H9 (cell line): Measurements from ENCODE around the gene MCEE. TPM values are rescaled to one million over a fixed set of nuclear protein-coding genes. Genes with fewer than 3 reads are reported as not detected.

Experiments
- DNase-seq: peaks from one replicate; pipeline ENCODE4 v3.0.0-alpha.2; 2017
- H2AFZ ChIP-seq: one replicate; pipeline ENCODE4 v1.6.1; 2013; ENCODE audit warnings: mild to moderate bottlenecking, low read length, control low read depth, moderate library complexity
- H2AK5ac ChIP-seq: 2 replicates; pipeline ENCODE4 v1.6.1; 2013; ENCODE audit warnings: low read length, control low read depth, mixed read lengths; ENCODE audit not compliant: insufficient read length
- H2BK120ac ChIP-seq: one replicate; pipeline ENCODE4 v1.6.1; 2013; ENCODE audit warnings: low read depth, mild to moderate bottlenecking, low read length, control low read depth, inconsistent platforms; ENCODE audit not compliant: poor library complexity, severe bottlenecking
- H2BK12ac ChIP-seq: 2 replicates; pipeline ENCODE4 v1.6.1; 2013; ENCODE audit warnings: low read length, control low read depth, mixed read lengths, low read depth; ENCODE audit not compliant: insufficient read length
- H2BK15ac ChIP-seq: 2 replicates; pipeline ENCODE4 v1.6.1; 2013; ENCODE audit warnings: low read depth, low read length, control low read depth
- H2BK20ac ChIP-seq: one replicate; pipeline ENCODE4 v1.6.1; 2013; ENCODE audit warnings: low read depth, mild to moderate bottlenecking, low read length, control low read depth, inconsistent platforms; ENCODE audit not compliant: poor library complexity, severe bottlenecking
- H2BK5ac ChIP-seq: 2 replicates; pipeline ENCODE4 v1.6.1; 2013; ENCODE audit warnings: low read length, control low read depth, mixed read lengths; ENCODE audit not compliant: insufficient read length
- H3K14ac ChIP-seq: 2 replicates; pipeline ENCODE4 v1.6.1; 2013; ENCODE audit warnings: low read length, control low read depth; ENCODE audit not compliant: insufficient read depth
- H3K18ac ChIP-seq: 2 replicates; pipeline ENCODE4 v1.6.1; 2013; ENCODE audit warnings: low read depth, mild to moderate bottlenecking, mixed read lengths, low read length, control low read depth; ENCODE audit not compliant: insufficient read length
- H3K23ac ChIP-seq: 2 replicates; pipeline ENCODE4 v1.6.1; 2013; ENCODE audit warnings: low read length, control low read depth, mixed read lengths, low read depth; ENCODE audit not compliant: insufficient read length
- H3K23me2 ChIP-seq: 2 replicates; pipeline ENCODE4 v1.6.1; 2013; ENCODE audit warnings: low read depth, mild to moderate bottlenecking, mixed read lengths, low read length, control low read depth; ENCODE audit not compliant: insufficient read length, poor library complexity, severe bottlenecking
- H3K27ac ChIP-seq: 2 replicates; pipeline ENCODE4 v1.5.1; 2013; ENCODE audit warnings: low read length, control low read depth, mixed read lengths, low read depth; ENCODE audit not compliant: insufficient read length
- H3K27me3 ChIP-seq: 2 replicates; pipeline ENCODE4 v1.6.1; 2013; ENCODE audit warnings: low read length, control low read depth, inconsistent platforms; ENCODE audit not compliant: insufficient read depth
- H3K4ac ChIP-seq: 2 replicates; pipeline ENCODE4 v1.6.1; 2013; ENCODE audit warnings: low read depth, mild to moderate bottlenecking, control low read depth, inconsistent platforms, low read length, moderate library complexity
- H3K4me1 ChIP-seq: 2 replicates; pipeline ENCODE4 v1.6.1; 2013; ENCODE audit warnings: low read length, control low read depth, inconsistent platforms; ENCODE audit not compliant: insufficient read depth
- H3K4me2 ChIP-seq: 2 replicates; pipeline ENCODE4 v1.6.1; 2013; ENCODE audit warnings: low read length, control low read depth, mixed read lengths; ENCODE audit not compliant: insufficient read length, insufficient read depth
- H3K56ac ChIP-seq: 2 replicates; pipeline ENCODE4 v1.6.1; 2013; ENCODE audit warnings: low read depth, mild to moderate bottlenecking, mixed read lengths, low read length, control low read depth; ENCODE audit not compliant: insufficient read length
- H3K79me1 ChIP-seq: 2 replicates; pipeline ENCODE4 v1.6.1; 2013; ENCODE audit warnings: low read depth, mild to moderate bottlenecking, moderate library complexity, low read length, control low read depth, inconsistent platforms; ENCODE audit not compliant: insufficient read depth, poor library complexity, severe bottlenecking
- H3K79me2 ChIP-seq: 2 replicates; pipeline ENCODE4 v1.6.1; 2013; ENCODE audit warnings: low read length, control low read depth, inconsistent platforms; ENCODE audit not compliant: insufficient read depth
- H3K9ac ChIP-seq: 2 replicates; pipeline ENCODE4 v1.6.1; 2013; ENCODE audit warnings: low read length, control low read depth, mixed read lengths; ENCODE audit not compliant: insufficient read length; ENCODE audit errors: extremely low read depth
- H3K9me3 ChIP-seq: one replicate; pipeline ENCODE4 v1.6.1; 2013; ENCODE audit warnings: low read depth, low read length, inconsistent platforms; ENCODE audit not compliant: control insufficient read depth
- H3T11ph ChIP-seq: one replicate; pipeline ENCODE4 v1.6.1; 2013; ENCODE audit warnings: mild to moderate bottlenecking, low read length, control low read depth, inconsistent platforms
- H4K20me1 ChIP-seq: one replicate; pipeline ENCODE4 v1.6.1; 2013; ENCODE audit not compliant: control insufficient read depth, insufficient read length, insufficient read depth
- H4K5ac ChIP-seq: 2 replicates; pipeline ENCODE4 v1.6.1; 2013; ENCODE audit warnings: low read depth, mild to moderate bottlenecking, mixed read lengths, low read length, control low read depth; ENCODE audit not compliant: insufficient read length
- H4K8ac ChIP-seq: replicated peaks from 2 replicates; pipeline ENCODE4 v1.6.1; 2013; ENCODE audit warnings: low read length, control low read depth, mixed read lengths, low read depth; ENCODE audit not compliant: insufficient read length
- H4K91ac ChIP-seq: 2 replicates; pipeline ENCODE4 v1.6.1; 2013; ENCODE audit warnings: low read depth, mild to moderate bottlenecking, moderate library complexity, mixed read lengths, low read length, control low read depth; ENCODE audit not compliant: insufficient read length
- H3K27ac Mint-ChIP-seq, 3 experiments: 2 replicates in 2 of 3; 3 replicates in 1 of 3; pipeline ENCODE4 v1.8.0; 2020 to 2021; ENCODE audit warnings: mixed read lengths in 3 of 3, mild to moderate bottlenecking in 1 of 3, moderate library complexity in 1 of 3
- H3K27me3 Mint-ChIP-seq: 2 replicates; pipeline ENCODE4 v1.8.0; 2021; ENCODE audit warnings: low read depth, mild to moderate bottlenecking, moderate library complexity, mixed read lengths
- H3K36me3 Mint-ChIP-seq, 3 experiments: 2 replicates in 2 of 3; 3 replicates in 1 of 3; pipeline ENCODE4 v1.8.0; 2020 to 2021; ENCODE audit warnings: low read depth in 3 of 3, mixed read lengths in 3 of 3; ENCODE audit not compliant: insufficient read depth in 1 of 3
- H3K4me1 Mint-ChIP-seq, 2 experiments: 2 replicates each; pipeline ENCODE4 v1.8.0; 2020; ENCODE audit warnings: mixed read lengths in 2 of 2
- H3K4me3 Mint-ChIP-seq, 2 experiments: 2 replicates in 1 of 2; 3 replicates in 1 of 2; pipeline ENCODE4 v1.8.0; 2020 to 2021; ENCODE audit warnings: mild to moderate bottlenecking in 2 of 2, mixed read lengths in 2 of 2, moderate library complexity in 1 of 2
- H3K9me3 Mint-ChIP-seq, 2 experiments: 2 replicates in 1 of 2; 3 replicates in 1 of 2; pipeline ENCODE4 v1.8.0; 2020; ENCODE audit warnings: mild to moderate bottlenecking in 2 of 2, mixed read lengths in 2 of 2, moderate library complexity in 1 of 2
- CTCF ChIP-seq: fragments of 200-600 bp; sonication (generic); conservative IDR thresholded peaks from 3 replicates; pipeline ENCODE4 v1.8.0; 2021; ENCODE audit warnings: antibody characterized with exemption, mild to moderate bottlenecking
- WGBS: extraction: QIAGEN DNeasy Blood & Tissue Kit; methylation state at CpG from one replicate; pipeline ENCODE4 v1.1.7; 2013; ENCODE audit warnings: missing lambda C conversion rate, low lambda C conversion rate, mixed read lengths; ENCODE audit not compliant: insufficient read length; ENCODE audit errors: extremely low coverage; 5-methylcytosine and 5-hydroxymethylcytosine counted together
- total RNA-seq: library from RNA; stranded (reverse); gene quantifications from 2 replicates; pipeline ENCODE4 v1.2.1, GENCODE V29; 2021

The MCEE gene
- total RNA-seq, 1 experiment from 2014 or later, result 12.5 TPM

DNA sequence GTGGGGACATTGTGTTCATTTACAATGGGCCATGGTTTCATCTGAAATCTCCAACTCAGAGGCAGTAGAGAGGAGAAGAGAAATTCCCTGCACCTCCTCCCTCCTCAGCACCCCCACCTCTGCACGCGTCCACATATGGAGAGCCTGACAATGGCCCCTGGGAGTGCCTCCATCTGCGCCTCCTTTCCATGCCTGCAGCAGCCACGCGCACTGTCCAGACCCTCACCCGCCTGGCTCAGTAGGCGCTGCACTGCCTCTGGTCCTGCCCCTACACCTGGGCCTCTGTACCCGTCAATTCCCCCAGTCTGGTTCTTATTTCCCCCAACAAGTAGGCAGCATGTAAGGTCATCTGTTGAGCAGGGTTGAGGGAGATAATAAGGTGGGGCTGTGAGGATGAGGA, 24.2 kb upstream of the MCEE start:
- Histone ChIP-seq H3K9me3 (no peaks in the 10 kb centered on the region), H3K27me3 (no peaks in the 10 kb centered on the region), H2BK20ac (no peak overlapping the region), H3K23me2 (no peaks in the 10 kb centered on the region), H3K4me1 (no peaks in the 10 kb centered on the region; the same call in 1 of the 2 replicates), H2AK5ac (no peak overlapping the region), H4K20me1 (no peaks in the 10 kb centered on the region), H3K4me2 (no peak overlapping the region), H3K79me1 (no peaks in the 10 kb centered on the region), H3K23ac (no peak overlapping the region), H3K18ac (no peak overlapping the region), H3K14ac (no peak overlapping the region), H3K56ac (no peak overlapping the region), H2BK15ac (no peak overlapping the region), H2AFZ (no peak overlapping the region), H2BK120ac (no peak overlapping the region), H2BK5ac (no peak overlapping the region), H4K5ac (no peak overlapping the region), H4K8ac (no peak overlapping the region), H3K9ac (no peak overlapping the region), H3K27ac (no peak overlapping the region), H3K79me2 (no peaks in the 10 kb centered on the region), H3T11ph (no peak overlapping the region), H4K91ac (no peak overlapping the region), H2BK12ac (no peak overlapping the region), H3K4ac (no peak overlapping the region)
- no peak for TF ChIP-seq CTCF
- DNase-seq, result no peak
- Mint-ChIP-seq H3K27me3 (peaks cover 4% of the 10 kb centered on the region), H3K36me3 (peaks cover 6 to 12% (median 10%) of the 10 kb centered on the region in 3 experiments; a peak in 6 of 7 replicates), H3K9me3 (no peaks in the 10 kb centered on the region), H3K4me3 (no peak overlapping the region), H3K4me1 (peaks cover 10 to 23% of the 10 kb centered on the region in 2 experiments), H3K27ac (no peak overlapping the region)
- no CpG with 5 or more reads among the region's 8 CpGs for WGBS
